CD14-positive monocyte (primary cell): ENCODE data around the gene CLDN19. TPM values are rescaled to one million over a fixed set of nuclear protein-coding genes. Genes with fewer than 3 reads are reported as not detected.

Source experiments
- DNase-seq, 3 donors: peaks; one replicate each; pipeline ENCODE4 v3.0.0-alpha.2; 2011 to 2022
- H2AFZ ChIP-seq: 2 replicates; pipeline ENCODE4 v1.6.0; 2012; ENCODE audit warnings: mild to moderate bottlenecking, low read depth, low read length, inconsistent platforms; ENCODE audit not compliant: insufficient read depth, poor library complexity, severe bottlenecking
- H3K27ac ChIP-seq, 2 donors: 1 replicate in 1 of 2; 2 replicates in 1 of 2; pipeline ENCODE4 v1.5.1; 2012 to 2013; ENCODE audit warnings: low read length in 2 of 2, control low read depth in 1 of 2, inconsistent platforms in 1 of 2, low read depth in 1 of 2, mild to moderate bottlenecking in 1 of 2
- H3K27me3 ChIP-seq, 2 donors: one replicate each; pipeline versions ENCODE4 v1.6.0 to v1.6.1; 2011 to 2013; ENCODE audit warnings: low read length in 2 of 2; ENCODE audit not compliant: control insufficient read depth in 2 of 2, insufficient read depth in 2 of 2
- H3K36me3 ChIP-seq, 2 donors: replicated peaks in 1 of 2; 1 replicate in 1 of 2; 2 replicates in 1 of 2; pipeline versions ENCODE4 v1.5.1 to v1.6.1; 2012 to 2013; ENCODE audit warnings: low read length in 2 of 2, control low read depth in 1 of 2, inconsistent platforms in 1 of 2, mild to moderate bottlenecking in 1 of 2; ENCODE audit not compliant: insufficient read depth in 2 of 2, control insufficient read depth in 1 of 2
- H3K4me1 ChIP-seq, 2 donors: 1 replicate in 1 of 2; 2 replicates in 1 of 2; pipeline versions ENCODE4 v1.5.1 to v1.6.1; 2012 to 2013; ENCODE audit warnings: low read length in 2 of 2, control low read depth in 1 of 2, inconsistent platforms in 1 of 2, mild to moderate bottlenecking in 1 of 2, moderate library complexity in 1 of 2; ENCODE audit not compliant: insufficient read depth in 2 of 2, control insufficient read depth in 1 of 2
- H3K4me2 ChIP-seq: replicated peaks from 2 replicates; pipeline ENCODE3; 2012; ENCODE audit warnings: low read length, moderate library complexity, mild to moderate bottlenecking; ENCODE audit not compliant: poor library complexity, severe bottlenecking; ENCODE audit errors: extremely low read depth
- H3K4me3 ChIP-seq, 3 experiments: fragments of 200-600 bp in 1 of 3; sonication (generic) in 1 of 3; replicated peaks in 1 of 3; 1 replicate in 2 of 3; 2 replicates in 1 of 3; pipeline ENCODE4 v1.5.1; 2011 to 2013; ENCODE audit warnings: low read length in 3 of 3, mild to moderate bottlenecking in 3 of 3, control low read depth in 2 of 3, low read depth in 2 of 3, inconsistent platforms in 1 of 3, moderate library complexity in 1 of 3
- H3K79me2 ChIP-seq: 2 replicates; pipeline ENCODE4 v1.6.0; 2012; ENCODE audit warnings: mild to moderate bottlenecking, control low read depth, inconsistent platforms, low read length, moderate library complexity; ENCODE audit not compliant: insufficient read depth
- H3K9ac ChIP-seq: 2 replicates; pipeline ENCODE4 v1.6.0; 2017; ENCODE audit warnings: low read length, mild to moderate bottlenecking; ENCODE audit not compliant: insufficient read depth, poor library complexity, severe bottlenecking
- H3K9me3 ChIP-seq, 2 donors: replicated peaks in 1 of 2; 1 replicate in 1 of 2; 2 replicates in 1 of 2; pipeline versions ENCODE4 v1.5.1 to v1.6.1; 2012 to 2013; ENCODE audit warnings: low read length in 2 of 2, control low read depth in 1 of 2; ENCODE audit not compliant: control insufficient read depth in 1 of 2, insufficient read depth in 1 of 2
- H4K20me1 ChIP-seq: 2 replicates; pipeline ENCODE4 v1.6.0; 2012; ENCODE audit warnings: mild to moderate bottlenecking, low read length, control low read depth, moderate library complexity; ENCODE audit not compliant: insufficient read depth
- H3K27ac Mint-ChIP-seq, 7 donors: one replicate each; pipeline ENCODE4 v1.8.0; 2020; ENCODE audit warnings: mild to moderate bottlenecking in 7 of 7, mixed read lengths in 7 of 7, moderate library complexity in 6 of 7, inconsistent platforms in 2 of 7
- H3K27me3 Mint-ChIP-seq, 3 donors: one replicate each; pipeline ENCODE4 v1.8.0; 2021 to 2022; ENCODE audit warnings: low read depth in 3 of 3, mild to moderate bottlenecking in 3 of 3, mixed read lengths in 3 of 3, moderate library complexity in 3 of 3, inconsistent platforms in 1 of 3
- H3K36me3 Mint-ChIP-seq, 2 donors: one replicate each; pipeline ENCODE4 v1.8.0; 2020; ENCODE audit warnings: mixed read lengths in 2 of 2, inconsistent platforms in 1 of 2, mild to moderate bottlenecking in 1 of 2
- H3K4me1 Mint-ChIP-seq: one replicate; pipeline ENCODE4 v1.8.0; 2020; ENCODE audit warnings: mild to moderate bottlenecking, mixed read lengths
- H3K4me3 Mint-ChIP-seq, 2 donors: one replicate each; pipeline ENCODE4 v1.8.0; 2020; ENCODE audit warnings: mild to moderate bottlenecking in 2 of 2, mixed read lengths in 2 of 2, moderate library complexity in 1 of 2
- H3K9me3 Mint-ChIP-seq, 7 donors: one replicate each; pipeline ENCODE4 v1.8.0; 2020 to 2022; ENCODE audit warnings: mixed read lengths in 7 of 7, mild to moderate bottlenecking in 6 of 7, moderate library complexity in 6 of 7, inconsistent platforms in 2 of 7
- WGBS: methylation state at CpG from one replicate; pipeline ENCODE4 v1.1.5; 2013; ENCODE audit warnings: missing lambda C conversion rate; ENCODE audit not compliant: insufficient coverage; 5-methylcytosine and 5-hydroxymethylcytosine counted together
- intact Hi-C, 2 donors: fragments of 100-400 bp; cut with micrococcal nuclease; formaldehyde crosslinking; loops; one replicate each; pipeline versions ENCODE4 v1.15.0 to v1.15.1; 2023
- polyA plus RNA-seq, 3 donors: library from polyadenylated mRNA; depleted of rRNA in 1 of 3; unstranded in 2 of 3; stranded (reverse) in 1 of 3; fragments of 300-500 nt in 2 of 3; fragments of >200 nt in 1 of 3; fragmentation: Illumina TruSeq in 2 of 3; gene quantifications; 1 replicate in 2 of 3; 2 replicates in 1 of 3; pipeline ENCODE4 v1.2.3, GENCODE V29; 2012 to 2021
- TF ChIP-seq, protein P1 (sequence below): fragments of 200-600 bp; IDR thresholded peaks from one replicate; pipeline ENCODE4 v1.8.0; 2022; ENCODE audit warnings: antibody characterized with exemption, mild to moderate bottlenecking

CLDN19 gene
- polyA plus RNA-seq, 3 donors: not detected

DNA sequence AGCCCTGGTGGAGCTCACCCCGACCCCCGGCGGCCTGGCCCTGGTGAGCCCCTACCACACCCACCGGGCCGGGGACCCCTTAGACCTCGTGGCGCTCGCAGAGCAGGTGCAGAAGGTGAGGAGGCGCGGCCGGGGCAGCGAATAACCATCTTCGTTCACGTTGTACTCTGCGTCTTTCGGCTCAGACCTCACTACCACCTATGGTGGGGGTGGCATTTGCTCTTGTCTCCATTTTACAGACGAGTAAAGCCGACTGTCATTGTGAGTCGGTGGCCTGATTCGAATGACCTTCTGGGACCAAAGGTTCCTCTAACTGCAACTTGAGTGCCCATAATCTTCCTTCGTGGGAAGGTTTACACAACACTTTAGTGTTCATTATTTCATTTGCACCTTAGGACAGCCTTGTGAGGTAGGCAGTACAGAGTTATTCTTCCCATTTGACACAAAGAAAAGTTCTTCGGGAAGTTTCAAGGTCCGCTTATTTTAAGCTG is 27.5 kb upstream of the CLDN19 start:
- TF ChIP-seq, protein P1, sequence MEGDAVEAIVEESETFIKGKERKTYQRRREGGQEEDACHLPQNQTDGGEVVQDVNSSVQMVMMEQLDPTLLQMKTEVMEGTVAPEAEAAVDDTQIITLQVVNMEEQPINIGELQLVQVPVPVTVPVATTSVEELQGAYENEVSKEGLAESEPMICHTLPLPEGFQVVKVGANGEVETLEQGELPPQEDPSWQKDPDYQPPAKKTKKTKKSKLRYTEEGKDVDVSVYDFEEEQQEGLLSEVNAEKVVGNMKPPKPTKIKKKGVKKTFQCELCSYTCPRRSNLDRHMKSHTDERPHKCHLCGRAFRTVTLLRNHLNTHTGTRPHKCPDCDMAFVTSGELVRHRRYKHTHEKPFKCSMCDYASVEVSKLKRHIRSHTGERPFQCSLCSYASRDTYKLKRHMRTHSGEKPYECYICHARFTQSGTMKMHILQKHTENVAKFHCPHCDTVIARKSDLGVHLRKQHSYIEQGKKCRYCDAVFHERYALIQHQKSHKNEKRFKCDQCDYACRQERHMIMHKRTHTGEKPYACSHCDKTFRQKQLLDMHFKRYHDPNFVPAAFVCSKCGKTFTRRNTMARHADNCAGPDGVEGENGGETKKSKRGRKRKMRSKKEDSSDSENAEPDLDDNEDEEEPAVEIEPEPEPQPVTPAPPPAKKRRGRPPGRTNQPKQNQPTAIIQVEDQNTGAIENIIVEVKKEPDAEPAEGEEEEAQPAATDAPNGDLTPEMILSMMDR: no peak
- peaks cover 0 to 8% of the 10 kb centered on the region in 2 donors for H3K36me3 ChIP-seq
- intact Hi-C loops: loop anchor here (2.0 to 10.0 kb wide), 10 partner anchors 49 to 433 kb away; partner anchors contain the start of genes ERMAP (in 2 of the 2), FOXJ3 (in 2 of the 2), SVBP (in 2 of the 2) and ZNF691 (in 2 of the 2)
- H3K36me3 Mint-ChIP-seq: peaks cover 7 to 17% of the 10 kb centered on the region in 2 donors
- peaks cover 26% of the 10 kb centered on the region for H3K4me1 Mint-ChIP-seq
- H3K9ac ChIP-seq: peak overlapping the region; percentile 94
- H3K9me3 ChIP-seq: no peaks in the 10 kb centered on the region
- H3K9me3 Mint-ChIP-seq: no peaks in the 10 kb centered on the region
- H3K27me3 Mint-ChIP-seq: no peaks in the 10 kb centered on the region
- H3K27ac ChIP-seq: peak overlapping the region; percentile 41 to 90
- peak overlapping the region; percentile 98 for H3K4me2 ChIP-seq
- H3K79me2 ChIP-seq: peaks cover 89% of the 10 kb centered on the region
- peaks cover 12% of the 10 kb centered on the region for H4K20me1 ChIP-seq
- H3K4me1 ChIP-seq: peaks cover 24 to 39% of the 10 kb centered on the region in 2 donors
- H3K4me3 Mint-ChIP-seq: peak overlapping the region in 1 of 2 donors; percentile 95
- 0% methylated on average over 3 of the region's 23 CpGs for WGBS
- peak overlapping the region in 6 of 7 donors; percentile 86 to 96 (median 93) for H3K27ac Mint-ChIP-seq
- no peaks in the 10 kb centered on the region for H3K27me3 ChIP-seq
- peak overlapping the region; percentile 79 to 94 (median 87) for H3K4me3 ChIP-seq
- H2AFZ ChIP-seq: peak overlapping the region; percentile 94
- peak in 1 of 3 donors; percentile 6 for DNase-seq

DNA sequence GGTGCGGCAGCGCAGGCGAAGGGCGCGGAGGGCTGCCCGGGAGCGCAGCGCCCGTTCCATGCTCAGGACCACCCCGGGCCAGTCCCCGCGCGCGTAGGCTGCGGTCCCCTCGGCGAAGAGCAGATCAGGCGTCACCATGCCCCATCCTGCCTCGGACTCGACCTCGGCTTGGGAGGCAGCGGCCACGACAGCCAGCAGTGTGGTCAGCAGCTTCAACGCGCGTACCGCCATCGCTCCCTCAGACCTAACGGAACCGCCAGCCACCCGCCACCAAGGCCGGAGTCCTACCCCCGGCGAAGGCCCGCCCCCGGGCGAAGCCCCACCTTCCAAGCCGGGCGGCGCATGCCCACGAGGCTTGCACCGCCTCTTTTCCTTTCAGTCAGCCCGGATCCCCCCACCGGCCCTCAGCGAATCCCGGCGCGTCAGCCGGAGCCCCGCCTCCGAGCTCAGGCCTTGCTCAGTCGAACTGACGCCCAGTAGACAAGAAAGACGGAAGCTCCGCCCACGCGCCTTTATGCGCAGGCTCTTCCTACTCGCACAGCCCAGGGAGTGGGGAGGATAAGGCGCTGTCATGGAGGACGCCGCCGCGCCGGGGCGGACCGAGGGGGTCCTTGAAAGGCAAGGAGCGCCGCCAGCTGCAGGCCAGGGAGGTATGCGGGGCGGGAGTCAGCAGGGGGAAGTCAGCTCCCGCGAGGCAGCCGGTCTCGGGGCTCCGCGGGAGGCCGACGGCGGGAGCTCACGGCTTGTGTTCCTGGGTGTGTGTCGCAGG is 26.9 kb upstream of the CLDN19 start, which contains the start of the genes C1orf50 and P3H1:
TSS of gene C1orf50 (plus strand) at position 509 of the 769 bp plus-strand sequence. CDS start at position 572, 63 bp downstream.
TSS of gene P3H1 (minus strand) at position 288 of the 769 bp plus-strand sequence. CDS start at position 231, 57 bp downstream.
- Mint-ChIP-seq H3K27me3 (no peaks in the 10 kb centered on the region), H3K4me1 (peaks cover 24% of the 10 kb centered on the region), H3K36me3 (peaks cover 13 to 23% of the 10 kb centered on the region in 2 donors), H3K9me3 (no peaks in the 10 kb centered on the region), H3K27ac (peak within 1 kb of the TSS in 6 of 7 donors; percentile 86 to 96 (median 93)), H3K4me3 (peak within 1 kb of the TSS in 1 of 2 donors; percentile 95)
- peaks cover 24 to 33% of the 10 kb centered on the region in 2 donors for H3K4me1 ChIP-seq
- peak; percentile 98 to 100 (median 99) for DNase-seq
- under 1% methylated on average over 80 of the region's 82 CpGs for WGBS
- H3K4me2 ChIP-seq: peak within 1 kb of the TSS; percentile 98
- intact Hi-C loops: loop anchor here (2.0 to 10.0 kb wide), 10 partner anchors 50 to 432 kb away; partner anchors contain the start of genes ERMAP (in 2 of the 2), FOXJ3 (in 2 of the 2), SVBP (in 2 of the 2) and ZNF691 (in 2 of the 2)
- peak within 1 kb of the TSS; percentile 94 for H3K9ac ChIP-seq
- H3K36me3 ChIP-seq: peaks cover 5 to 8% of the 10 kb centered on the region in 2 donors
- H4K20me1 ChIP-seq: peaks cover 12% of the 10 kb centered on the region
- peak within 1 kb of the TSS; percentile 87 to 94 (median 88) for H3K4me3 ChIP-seq
- H3K27me3 ChIP-seq: no peaks in the 10 kb centered on the region
- H3K79me2 ChIP-seq: peaks cover 83% of the 10 kb centered on the region
- peak within 1 kb of the TSS; percentile 41 to 90 for H3K27ac ChIP-seq
- H3K9me3 ChIP-seq: no peaks in the 10 kb centered on the region
- TF ChIP-seq, protein P1: no peak
- peak within 1 kb of the TSS; percentile 94 for H2AFZ ChIP-seq
